Fibroblast of lung (primary cell): ENCODE measurements around the gene LYPLA2. TPM values are rescaled to one million over a fixed set of nuclear protein-coding genes. Genes with fewer than 3 reads are reported as not detected.

Experiments
- DNase-seq, 2 donors: peaks; one replicate each; pipeline versions ENCODE4 v3.0.0 to v3.0.0-alpha.2; 2010; ENCODE audit warnings: low read depth in 2 of 2
- H2AFZ ChIP-seq: 2 replicates; pipeline ENCODE4 v1.5.1; 2012; ENCODE audit warnings: low read length, control low read depth, inconsistent platforms
- H3K27ac ChIP-seq: 2 replicates; pipeline ENCODE4 v1.5.1; 2011; ENCODE audit warnings: low read length, control low read depth; ENCODE audit not compliant: insufficient read depth
- H3K27me3 ChIP-seq: 2 replicates; pipeline ENCODE4 v1.5.1; 2011; ENCODE audit warnings: mild to moderate bottlenecking, low read length; ENCODE audit not compliant: control insufficient read depth, insufficient read depth
- H3K36me3 ChIP-seq: 2 replicates; pipeline ENCODE4 v1.5.1; 2011; ENCODE audit warnings: low read length; ENCODE audit not compliant: control insufficient read depth, insufficient read depth
- H3K4me1 ChIP-seq: 2 replicates; pipeline ENCODE4 v1.5.1; 2011; ENCODE audit warnings: low read length; ENCODE audit not compliant: control insufficient read depth, insufficient read depth; ENCODE audit errors: extremely low read depth
- H3K4me2 ChIP-seq: 2 replicates; pipeline ENCODE4 v1.5.1; 2011; ENCODE audit warnings: low read length, control low read depth; ENCODE audit not compliant: insufficient read depth; ENCODE audit errors: extremely low read depth
- H3K4me3 ChIP-seq, 4 experiments: fragments of 200-600 bp in 1 of 4; sonication (generic) in 1 of 4; replicated peaks in 1 of 4; 2 replicates each; pipeline ENCODE4 v1.5.1; 2011 to 2016; ENCODE audit warnings: low read length in 4 of 4, low read depth in 3 of 4, mild to moderate bottlenecking in 3 of 4, control low read depth in 2 of 4, inconsistent platforms in 1 of 4, mixed read lengths in 1 of 4; ENCODE audit not compliant: insufficient read depth in 1 of 4; ENCODE audit errors: control extremely low read depth in 1 of 4
- H3K79me2 ChIP-seq: 2 replicates; pipeline ENCODE4 v1.5.1; 2012; ENCODE audit warnings: mild to moderate bottlenecking, low read length, inconsistent platforms; ENCODE audit not compliant: control insufficient read depth, insufficient read depth
- H3K9ac ChIP-seq: 2 replicates; pipeline ENCODE4 v1.5.1; 2011; ENCODE audit warnings: mild to moderate bottlenecking, low read length, control low read depth; ENCODE audit not compliant: insufficient read depth
- H3K9me3 ChIP-seq: 2 replicates; pipeline ENCODE4 v1.5.1; 2012; ENCODE audit warnings: low read depth, low read length; ENCODE audit not compliant: control insufficient read depth, insufficient read depth
- H4K20me1 ChIP-seq: 2 replicates; pipeline ENCODE4 v1.5.1; 2011; ENCODE audit warnings: low read length; ENCODE audit not compliant: control insufficient read depth, insufficient read depth; ENCODE audit errors: extremely low read depth
- EZH2 ChIP-seq: IDR thresholded peaks from 2 replicates; pipeline ENCODE4 v1.5.1; 2012; ENCODE audit warnings: low read length, control low read depth, mild to moderate bottlenecking; ENCODE audit errors: missing control alignments
- polyA plus RNA-seq, 2 donors: library from polyadenylated mRNA; depleted of rRNA in 1 of 2; stranded (reverse) in 1 of 2; unstranded in 1 of 2; fragments of >200 nt; gene quantifications; 2 replicates each; pipeline ENCODE4 v1.2.1, GENCODE V29; 2011 to 2012; ENCODE audit warnings: missing spikeins in 1 of 2
- total RNA-seq: library from RNA; depleted of rRNA; stranded (reverse); fragments of >200 nt; gene quantifications from 2 replicates; pipeline ENCODE4 v1.2.1, GENCODE V29; 2014
- TF ChIP-seq, protein P1 (sequence below), 2 donors: IDR thresholded peaks in 1 of 2; conservative IDR thresholded peaks in 1 of 2; 1 replicate in 1 of 2; 2 replicates in 1 of 2; pipeline ENCODE4 v1.5.1; 2011 to 2012; ENCODE audit warnings: low read length in 2 of 2, control low read depth in 1 of 2, inconsistent platforms in 1 of 2, low read depth in 1 of 2, mild to moderate bottlenecking in 1 of 2

LYPLA2 gene
- total and polyA plus RNA-seq, 2 donors (not counting 1 experiment from before 2014, with no cell fraction given) = 20.4 to 29.2 TPM

DNA sequence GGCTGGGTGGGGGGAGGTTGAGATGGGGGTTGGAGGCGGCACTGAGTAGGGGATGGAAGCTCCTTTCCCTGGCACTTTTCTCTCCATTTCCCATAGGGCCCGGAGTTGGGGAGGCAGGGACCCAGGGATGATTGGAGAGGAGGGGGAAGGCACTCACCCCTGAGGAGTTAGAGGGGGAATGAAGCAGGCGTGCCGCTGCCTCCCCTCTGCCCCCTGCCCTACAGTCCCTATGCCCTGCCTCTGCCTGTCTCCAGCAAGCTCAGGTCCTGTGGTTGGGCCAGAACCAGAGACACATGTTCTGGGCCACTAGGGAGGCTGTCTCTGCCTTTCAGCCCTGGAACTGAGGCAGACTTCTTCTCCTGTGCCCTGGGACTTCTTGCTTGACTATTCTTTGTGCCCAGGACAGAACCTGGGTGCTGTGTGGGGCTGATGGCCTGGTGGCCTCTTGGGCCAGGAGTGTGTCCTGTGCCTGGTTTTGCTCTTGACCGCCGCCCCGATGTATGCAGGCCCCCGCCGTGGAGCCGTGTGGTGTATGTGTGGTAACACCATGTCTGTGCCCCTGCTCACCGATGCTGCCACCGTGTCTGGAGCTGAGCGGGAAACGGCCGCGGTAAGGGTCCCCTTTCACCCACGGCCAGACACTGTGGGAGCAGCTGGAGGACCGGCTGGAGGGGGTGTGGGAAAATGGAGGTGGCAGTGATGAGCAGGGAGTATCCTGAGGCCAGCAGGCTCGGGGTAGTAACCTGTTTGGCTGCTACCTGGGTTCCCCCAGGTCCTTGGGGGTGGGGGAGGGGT, 1.4 kb downstream of the LYPLA2 start:
- H3K9me3 ChIP-seq = no peaks in the 10 kb centered on the region
- H3K36me3 ChIP-seq = peaks cover 12% of the 10 kb centered on the region
- peaks cover 16% of the 10 kb centered on the region for H3K79me2 ChIP-seq
- peak overlapping the region; percentile 13 for H3K27ac ChIP-seq
- H3K4me2 ChIP-seq = peak overlapping the region; percentile 87
- no peak for TF ChIP-seq EZH2
- TF ChIP-seq, protein P1, sequence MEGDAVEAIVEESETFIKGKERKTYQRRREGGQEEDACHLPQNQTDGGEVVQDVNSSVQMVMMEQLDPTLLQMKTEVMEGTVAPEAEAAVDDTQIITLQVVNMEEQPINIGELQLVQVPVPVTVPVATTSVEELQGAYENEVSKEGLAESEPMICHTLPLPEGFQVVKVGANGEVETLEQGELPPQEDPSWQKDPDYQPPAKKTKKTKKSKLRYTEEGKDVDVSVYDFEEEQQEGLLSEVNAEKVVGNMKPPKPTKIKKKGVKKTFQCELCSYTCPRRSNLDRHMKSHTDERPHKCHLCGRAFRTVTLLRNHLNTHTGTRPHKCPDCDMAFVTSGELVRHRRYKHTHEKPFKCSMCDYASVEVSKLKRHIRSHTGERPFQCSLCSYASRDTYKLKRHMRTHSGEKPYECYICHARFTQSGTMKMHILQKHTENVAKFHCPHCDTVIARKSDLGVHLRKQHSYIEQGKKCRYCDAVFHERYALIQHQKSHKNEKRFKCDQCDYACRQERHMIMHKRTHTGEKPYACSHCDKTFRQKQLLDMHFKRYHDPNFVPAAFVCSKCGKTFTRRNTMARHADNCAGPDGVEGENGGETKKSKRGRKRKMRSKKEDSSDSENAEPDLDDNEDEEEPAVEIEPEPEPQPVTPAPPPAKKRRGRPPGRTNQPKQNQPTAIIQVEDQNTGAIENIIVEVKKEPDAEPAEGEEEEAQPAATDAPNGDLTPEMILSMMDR (conservative IDR thresholded peaks at IDR 0.05 in 1 of 2, IDR thresholded peaks at IDR 0.05 in 1 of 2; ENCODE audit: low read depth in 1 of 2, low read length in 2 of 2) = no peak
- no peaks in the 10 kb centered on the region for H4K20me1 ChIP-seq
- DNase-seq = no peak
- no peaks in the 10 kb centered on the region for H3K27me3 ChIP-seq
- H3K4me1 ChIP-seq = peaks cover 13% of the 10 kb centered on the region
- peak overlapping the region; percentile 28 to 96 (median 68) for H3K4me3 ChIP-seq
- no peak overlapping the region for H2AFZ ChIP-seq
- H3K9ac ChIP-seq = peak overlapping the region; percentile 8

DNA sequence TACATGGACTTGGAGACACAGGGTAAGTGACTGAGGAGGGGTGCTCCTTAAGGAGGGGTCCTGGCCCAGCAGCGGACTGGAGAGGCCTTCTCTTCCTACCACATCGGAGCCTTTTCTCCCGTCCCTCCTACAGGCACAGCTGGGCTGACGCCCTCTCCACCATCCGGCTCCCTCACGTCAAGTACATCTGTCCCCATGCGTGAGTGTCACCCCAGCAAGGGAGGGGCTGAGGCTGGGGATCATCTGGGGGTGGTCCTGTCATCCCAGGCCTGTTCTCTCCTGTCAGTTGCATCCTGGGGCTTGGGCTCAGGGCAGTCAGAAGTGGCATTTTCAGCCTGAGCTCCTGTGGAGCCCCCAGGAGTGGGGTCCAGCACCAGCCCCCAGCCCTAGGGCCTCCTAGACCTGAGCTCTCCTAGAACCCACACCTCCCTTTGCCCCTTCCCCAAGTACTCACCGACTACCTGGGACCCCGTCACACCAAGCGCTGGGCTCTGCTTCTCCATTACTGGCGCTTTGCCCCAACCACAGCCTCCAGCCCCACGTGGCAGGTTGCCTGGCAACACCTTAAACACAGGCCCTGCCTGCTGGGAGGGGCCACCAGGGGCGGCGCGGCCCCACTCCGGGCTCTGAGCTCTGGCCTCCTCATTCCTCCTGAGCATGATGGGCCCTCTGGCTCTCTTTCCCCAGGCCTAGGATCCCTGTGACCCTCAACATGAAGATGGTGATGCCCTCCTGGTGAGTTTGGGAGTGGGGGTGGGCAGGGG, 2.3 kb downstream of the LYPLA2 start:
- no peak overlapping the region for H2AFZ ChIP-seq
- no peaks in the 10 kb centered on the region for H4K20me1 ChIP-seq
- peak overlapping the region; percentile 32 for H3K27ac ChIP-seq
- H3K9me3 ChIP-seq = no peaks in the 10 kb centered on the region
- no peak overlapping the region for H3K4me2 ChIP-seq
- peaks cover 16% of the 10 kb centered on the region for H3K79me2 ChIP-seq
- H3K9ac ChIP-seq = no peak overlapping the region
- peaks cover 13% of the 10 kb centered on the region for H3K4me1 ChIP-seq
- peak overlapping the region in 1 of 4 experiments; percentile 93 for H3K4me3 ChIP-seq
- H3K36me3 ChIP-seq = peaks cover 17% of the 10 kb centered on the region
- no peaks in the 10 kb centered on the region for H3K27me3 ChIP-seq
- peak; percentile 32 to 68 for DNase-seq
- no peak for TF ChIP-seq EZH2
- TF ChIP-seq, protein P1 (conservative IDR thresholded peaks at IDR 0.05 in 1 of 2, IDR thresholded peaks at IDR 0.05 in 1 of 2; ENCODE audit: low read depth in 1 of 2, low read length in 2 of 2) = no peak
